HFF-Myc (cell line): Measurements from ENCODE around the gene KCNQ1.

ENCODE experiments used
- DNase-seq: peaks from one replicate; pipeline ENCODE4 v3.0.0-alpha.2; 2011; ENCODE audit warnings: low read depth; ENCODE audit errors: extremely low read depth
- H3K4me3 ChIP-seq: replicated peaks from 2 replicates; pipeline ENCODE4 v1.5.1; 2011; ENCODE audit warnings: low read depth, mild to moderate bottlenecking, control low read depth, low read length
- CTCF ChIP-seq: IDR thresholded peaks from 2 replicates; pipeline ENCODE4 v1.5.1; 2012; ENCODE audit warnings: mild to moderate bottlenecking, low read depth, low read length, control low read depth; ENCODE audit errors: missing control alignments

The KCNQ1 gene

GRCh38 chr11:2534134-2534956 is 89.5 kb downstream of the KCNQ1 start:
- no peak for DNase-seq
- TF ChIP-seq CTCF: no peak
- H3K4me3 ChIP-seq: no peak overlapping the region

- TF ChIP-seq CTCF: no peak
- DNase-seq: no peak
- no peak overlapping the region for H3K4me3 ChIP-seq
Observed at GRCh38 chr11:2534957-2535672, 90.3 kb downstream of the KCNQ1 start.

GRCh38 chr11:2535673-2536439 is 91.0 kb downstream of the KCNQ1 start:
- TF ChIP-seq CTCF: no peak
- H3K4me3 ChIP-seq: no peak overlapping the region
- no peak for DNase-seq

GRCh38 chr11:2536440-2536989 is 91.7 kb downstream of the KCNQ1 start:
- no peak overlapping the region for H3K4me3 ChIP-seq
- DNase-seq: no peak
- TF ChIP-seq CTCF: no peak

- no peak for TF ChIP-seq CTCF
- H3K4me3 ChIP-seq: no peak overlapping the region
Observed at GRCh38 chr11:2537010-2537705, 92.3 kb downstream of the KCNQ1 start.

GRCh38 chr11:2537896-2538724 is 93.3 kb downstream of the KCNQ1 start:
- no peak for TF ChIP-seq CTCF
- DNase-seq: no peak
- H3K4me3 ChIP-seq: no peak overlapping the region

More at GRCh38 chr11:2537010-2537705, 92.3 kb downstream of the KCNQ1 start:
- DNase-seq: no peak
